Fibroblast of lung (primary cell): Measurements from ENCODE around the gene KRT7.

Source experiments
- EZH2 ChIP-seq: IDR thresholded peaks from 2 replicates; pipeline ENCODE4 v1.5.1; 2012; ENCODE audit warnings: low read length, control low read depth, mild to moderate bottlenecking; ENCODE audit errors: missing control alignments
- TF ChIP-seq, protein P1 (sequence below), 2 donors: IDR thresholded peaks in 1 of 2; conservative IDR thresholded peaks in 1 of 2; 1 replicate in 1 of 2; 2 replicates in 1 of 2; pipeline ENCODE4 v1.5.1; 2011 to 2012; ENCODE audit warnings: low read length in 2 of 2, control low read depth in 1 of 2, inconsistent platforms in 1 of 2, low read depth in 1 of 2, mild to moderate bottlenecking in 1 of 2

DNA sequence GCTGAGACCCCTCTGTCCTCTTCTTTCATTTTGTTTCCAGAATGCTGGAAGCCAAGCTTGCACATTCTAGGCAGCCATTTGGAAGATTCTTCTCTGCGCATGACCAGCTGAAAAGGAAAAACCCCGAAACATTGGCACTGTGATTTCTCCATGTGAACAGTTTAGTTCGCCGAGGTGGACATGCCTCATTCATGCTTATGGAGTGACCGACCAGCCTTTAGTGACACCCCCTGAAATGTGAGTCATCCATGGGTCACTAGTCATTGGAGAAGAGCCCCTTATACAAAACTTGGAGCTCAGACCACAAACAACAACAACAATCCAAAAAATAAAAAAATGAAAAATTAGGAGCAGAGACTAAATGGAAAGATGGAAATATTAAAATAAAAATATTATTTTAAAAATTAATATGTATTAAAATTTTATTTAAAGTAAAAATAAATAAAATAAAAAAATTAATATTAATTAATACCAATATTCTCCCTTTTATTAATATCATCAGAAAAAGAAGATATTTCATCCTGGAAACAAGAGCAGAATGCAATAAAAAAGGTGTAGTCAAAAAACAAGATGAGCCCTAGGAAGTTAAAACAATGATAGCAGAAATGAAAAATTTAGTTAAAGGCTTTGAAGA, 9.5 kb upstream of the KRT7 start:
- TF ChIP-seq, protein P1, sequence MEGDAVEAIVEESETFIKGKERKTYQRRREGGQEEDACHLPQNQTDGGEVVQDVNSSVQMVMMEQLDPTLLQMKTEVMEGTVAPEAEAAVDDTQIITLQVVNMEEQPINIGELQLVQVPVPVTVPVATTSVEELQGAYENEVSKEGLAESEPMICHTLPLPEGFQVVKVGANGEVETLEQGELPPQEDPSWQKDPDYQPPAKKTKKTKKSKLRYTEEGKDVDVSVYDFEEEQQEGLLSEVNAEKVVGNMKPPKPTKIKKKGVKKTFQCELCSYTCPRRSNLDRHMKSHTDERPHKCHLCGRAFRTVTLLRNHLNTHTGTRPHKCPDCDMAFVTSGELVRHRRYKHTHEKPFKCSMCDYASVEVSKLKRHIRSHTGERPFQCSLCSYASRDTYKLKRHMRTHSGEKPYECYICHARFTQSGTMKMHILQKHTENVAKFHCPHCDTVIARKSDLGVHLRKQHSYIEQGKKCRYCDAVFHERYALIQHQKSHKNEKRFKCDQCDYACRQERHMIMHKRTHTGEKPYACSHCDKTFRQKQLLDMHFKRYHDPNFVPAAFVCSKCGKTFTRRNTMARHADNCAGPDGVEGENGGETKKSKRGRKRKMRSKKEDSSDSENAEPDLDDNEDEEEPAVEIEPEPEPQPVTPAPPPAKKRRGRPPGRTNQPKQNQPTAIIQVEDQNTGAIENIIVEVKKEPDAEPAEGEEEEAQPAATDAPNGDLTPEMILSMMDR (conservative IDR thresholded peaks at IDR 0.05 in 1 of 2, IDR thresholded peaks at IDR 0.05 in 1 of 2; ENCODE audit: low read depth in 1 of 2, low read length in 2 of 2), result no peak
- no peak for TF ChIP-seq EZH2
